Measurements from ENCODE around the gene CSH2. TPM values are rescaled to one million over a fixed set of nuclear protein-coding genes. Genes with fewer than 3 reads are reported as not detected.
A peak's percentile ranks its signal among the peaks of the same experiment; 100 is the strongest.

CSH2 gene
- total and polyA plus RNA-seq, 2 donors (not counting 1 experiment from before 2014, with no cell fraction given) = not detected

- H3K4me1 Mint-ChIP-seq = peaks cover 44% of the 10 kb centered on the region
Observed at GRCh38 chr17:63833741-63834373, 39.6 kb downstream of the CSH2 start.

GRCh38 chr17:63833026-63833740, 40.3 kb downstream of the CSH2 start:
- Histone ChIP-seq H3K4me2 (replicated peaks; ENCODE audit: low read depth, low read length, poor library complexity, severe bottlenecking) (no peak overlapping the region), H3K79me2 (ENCODE audit: control insufficient read depth, insufficient read depth, low read length) (peaks cover 42% of the 10 kb centered on the region), H3K4me3 (ENCODE audit: control extremely low read depth in 1 of 5, extremely low read depth in 1 of 5, insufficient read depth in 1 of 5, low read depth in 2 of 5, low read length in 4 of 5) (no peak overlapping the region), H3K27me3 (replicated peaks in 1 of 4; ENCODE audit: control extremely low read depth in 1 of 4, control insufficient read depth in 3 of 4, insufficient read depth in 4 of 4, low read length in 3 of 4) (no peaks in the 10 kb centered on the region), H3K36me3 (replicated peaks in 1 of 2; ENCODE audit: control extremely low read depth in 1 of 2, control insufficient read depth in 1 of 2, extremely low read depth in 1 of 2, insufficient read depth in 2 of 2, low read length in 1 of 2) (peaks cover 2 to 87% of the 10 kb centered on the region in 2 experiments), H3K9ac (ENCODE audit: low read length) (no peak overlapping the region), H3K9me3 (ENCODE audit: control extremely low read depth in 1 of 3, control insufficient read depth in 2 of 3, insufficient read depth in 1 of 3, low read length in 2 of 3) (no peaks in the 10 kb centered on the region), H4K20me1 (ENCODE audit: control insufficient read depth, insufficient read depth, low read length, poor library complexity, severe bottlenecking) (peaks cover 32% of the 10 kb centered on the region), H3K27ac (ENCODE audit: low read length in 2 of 2) (no peak overlapping the region), H2AFZ (ENCODE audit: insufficient read depth, low read depth, low read length, poor library complexity, severe bottlenecking) (no peak overlapping the region), H3K4me1 (ENCODE audit: control insufficient read depth in 2 of 2, insufficient read depth in 2 of 2, low read length in 2 of 2) (peaks cover 19 to 32% of the 10 kb centered on the region in 2 donors)
- CTCF ChIA-PET = interaction anchor here (0.6 to 2.9 kb wide), 7 partner anchors 10 to 221 kb away, joined by 3 to 14 read pairs (median 5); no protein-coding TSS in a partner anchor
- Mint-ChIP-seq H3K27ac (no peak overlapping the region), H3K4me1 (peaks cover 44% of the 10 kb centered on the region), H3K27me3 (no peaks in the 10 kb centered on the region), H3K4me3 (no peak overlapping the region), H3K9me3 (ENCODE audit: insufficient read depth) (no peaks in the 10 kb centered on the region)
- ATAC-seq (ENCODE audit: low read depth) (no peak), DNase-seq (no peak)
- 98% methylated on average over 13 of the region's 14 CpGs for WGBS (ENCODE audit: insufficient coverage)
- intact Hi-C loops (cut with micrococcal nuclease) = no loop called here
- TF ChIP-seq EZH2 (IDR thresholded peaks at IDR 0.05; ENCODE audit: borderline replicate concordance, insufficient read depth, low read depth, low read length, poor library complexity, severe bottlenecking) (no peak), CTCF (IDR thresholded peaks at IDR 0.05) (no peak)
- POLR2A ChIA-PET = interaction anchor here (0.8 kb wide), 1 partner anchor 10 kb away, joined by 5 read pairs; no protein-coding TSS in a partner anchor

More at GRCh38 chr17:63833741-63834373, 39.6 kb downstream of the CSH2 start:
- Mint-ChIP-seq H3K27ac (peak overlapping the region; percentile 60), H3K9me3 (ENCODE audit: insufficient read depth) (no peaks in the 10 kb centered on the region), H3K4me3 (no peak overlapping the region), H3K27me3 (no peaks in the 10 kb centered on the region)
- no peak overlapping the region for H3K9ac ChIP-seq (ENCODE audit: low read length)
- CTCF ChIA-PET = interaction anchor here (0.6 to 2.9 kb wide), 11 partner anchors 11 to 408 kb away, joined by 3 to 15 read pairs (median 6); no protein-coding TSS in a partner anchor
- intact Hi-C loops (cut with micrococcal nuclease) = loop anchor here (2.0 kb wide), 1 partner anchor 137 kb away; no protein-coding TSS in a partner anchor
- peaks cover 19 to 32% of the 10 kb centered on the region in 2 donors for H3K4me1 ChIP-seq (ENCODE audit: control insufficient read depth in 2 of 2, insufficient read depth in 2 of 2, low read length in 2 of 2)
- 97% methylated on average over 15 of the region's 15 CpGs for WGBS (ENCODE audit: insufficient coverage)
- TF ChIP-seq EZH2 (IDR thresholded peaks at IDR 0.05; ENCODE audit: borderline replicate concordance, insufficient read depth, low read depth, low read length, poor library complexity, severe bottlenecking) = no peak
- peaks cover 38% of the 10 kb centered on the region for H4K20me1 ChIP-seq (ENCODE audit: control insufficient read depth, insufficient read depth, low read length, poor library complexity, severe bottlenecking)
- peaks cover 2 to 87% of the 10 kb centered on the region in 2 experiments for H3K36me3 ChIP-seq (replicated peaks in 1 of 2; ENCODE audit: control extremely low read depth in 1 of 2, control insufficient read depth in 1 of 2, extremely low read depth in 1 of 2, insufficient read depth in 2 of 2, low read length in 1 of 2)
- H3K9me3 ChIP-seq (ENCODE audit: control extremely low read depth in 1 of 3, control insufficient read depth in 2 of 3, insufficient read depth in 1 of 3, low read length in 2 of 3) = no peaks in the 10 kb centered on the region
- no peak overlapping the region for H3K4me2 ChIP-seq (replicated peaks; ENCODE audit: low read depth, low read length, poor library complexity, severe bottlenecking)
- H3K4me3 ChIP-seq (ENCODE audit: control extremely low read depth in 1 of 5, extremely low read depth in 1 of 5, insufficient read depth in 1 of 5, low read depth in 2 of 5, low read length in 4 of 5) = no peak overlapping the region
- H3K79me2 ChIP-seq (ENCODE audit: control insufficient read depth, insufficient read depth, low read length) = peaks cover 43% of the 10 kb centered on the region
- POLR2A ChIA-PET = interaction anchor here (0.9 kb wide), 1 partner anchor 60 kb away, joined by 3 read pairs; the partner anchor contains the start of genes CCDC47 and DDX42
- H2AFZ ChIP-seq (ENCODE audit: insufficient read depth, low read depth, low read length, poor library complexity, severe bottlenecking) = no peak overlapping the region
- DNase-seq (peak; percentile 13), ATAC-seq (ENCODE audit: low read depth) (no peak)
- no peak overlapping the region for H3K27ac ChIP-seq (ENCODE audit: low read length in 2 of 2)
- no peaks in the 10 kb centered on the region for H3K27me3 ChIP-seq (replicated peaks in 1 of 4; ENCODE audit: control extremely low read depth in 1 of 4, control insufficient read depth in 3 of 4, insufficient read depth in 4 of 4, low read length in 3 of 4)
